GM18526 (cell line): ENCODE data around the gene TMEM163.

Source experiments
- POLR2A ChIP-seq: IDR thresholded peaks from 3 replicates; pipeline ENCODE4 v1.6.1; 2011; ENCODE audit not compliant: insufficient read length; ENCODE audit errors: extremely low read depth

TMEM163 gene

GRCh38 chr2:134490559-134490958 lies 228.2 kb downstream of the TMEM163 start:
- no peak for TF ChIP-seq POLR2A

GRCh38 chr2:134489732-134490384 lies 228.9 kb downstream of the TMEM163 start:
- no peak for TF ChIP-seq POLR2A

DNA sequence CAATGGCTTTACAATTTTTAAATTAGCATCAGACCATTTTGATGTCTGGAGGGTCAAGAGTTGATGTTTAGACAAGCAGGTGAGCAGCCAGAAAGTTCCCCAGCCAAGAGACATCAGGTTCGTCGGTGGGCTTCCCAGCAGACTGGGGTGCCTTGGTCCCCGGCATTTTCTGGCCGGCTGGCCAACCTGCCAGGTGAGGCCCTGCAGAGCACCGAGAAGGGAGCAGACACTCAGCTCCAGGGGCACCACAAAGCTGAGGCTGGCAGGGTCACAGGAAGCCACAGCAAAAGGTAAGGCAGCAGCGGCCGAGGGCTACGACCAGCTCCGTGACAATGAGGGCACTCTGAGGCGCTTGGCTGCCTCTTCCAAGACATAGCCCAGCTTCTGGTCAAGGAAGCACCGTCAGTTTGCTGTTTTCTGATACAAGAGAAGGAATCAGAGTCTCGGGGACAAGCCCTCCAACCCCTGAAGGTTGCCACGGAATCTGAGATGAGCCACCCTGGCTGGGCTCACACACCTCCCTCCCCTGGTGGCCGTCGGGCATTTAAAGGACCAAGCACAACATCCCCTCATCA lies 235.9 kb downstream of the TMEM163 start:
- no peak for TF ChIP-seq POLR2A

GRCh38 chr2:134482131-134482723 lies 236.6 kb downstream of the TMEM163 start:
- no peak for TF ChIP-seq POLR2A

- no peak for TF ChIP-seq POLR2A
Observed at GRCh38 chr2:134479696-134480330, 239.0 kb downstream of the TMEM163 start.

GRCh38 chr2:134470561-134471168 lies 248.1 kb downstream of the TMEM163 start:
- TF ChIP-seq POLR2A = no peak

- no peak for TF ChIP-seq POLR2A
Observed at GRCh38 chr2:134469516-134470115, 249.2 kb downstream of the TMEM163 start.

- no peak for TF ChIP-seq POLR2A
Observed at GRCh38 chr2:134468776-134469175, 250.0 kb downstream of the TMEM163 start.

DNA sequence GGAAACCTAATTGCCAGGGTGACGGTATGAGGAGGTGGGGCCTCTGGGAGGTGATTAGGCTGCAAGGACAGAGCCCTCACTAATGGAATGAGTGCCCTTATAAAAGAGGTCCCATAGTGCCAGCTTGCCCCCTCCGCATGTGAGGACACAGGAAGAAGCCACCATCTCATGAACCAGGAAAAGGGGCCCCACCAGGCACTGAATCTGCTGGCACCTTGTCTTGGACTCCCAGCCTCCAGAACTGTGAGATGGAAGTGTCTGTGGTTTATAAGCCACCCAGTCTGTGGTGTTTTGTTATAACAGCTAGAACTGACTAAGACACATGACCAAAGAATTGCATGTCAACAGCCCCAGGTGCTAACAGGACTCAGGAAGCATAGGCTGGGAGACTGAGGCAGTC lies 250.6 kb downstream of the TMEM163 start:
- no peak for TF ChIP-seq POLR2A

DNA sequence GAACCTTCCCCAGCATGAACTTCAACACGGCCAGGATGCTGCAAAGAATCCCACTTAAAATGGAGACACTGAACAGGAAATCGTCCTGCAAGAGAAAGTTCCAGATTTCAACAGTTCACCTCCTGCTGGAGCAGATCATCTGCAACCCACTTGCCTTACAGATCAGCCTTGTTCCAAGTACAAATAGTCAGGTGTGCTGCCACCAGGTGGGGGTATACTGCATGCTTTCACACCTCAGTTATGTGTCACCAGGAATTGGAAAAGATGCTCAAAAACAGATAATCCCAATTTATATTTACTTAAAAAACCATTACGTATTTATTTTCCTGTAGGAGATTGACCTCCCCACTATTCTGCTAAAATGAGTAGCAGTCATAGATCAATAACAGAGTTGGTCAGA lies 252.7 kb downstream of the TMEM163 start:
- TF ChIP-seq POLR2A = no peak

DNA sequence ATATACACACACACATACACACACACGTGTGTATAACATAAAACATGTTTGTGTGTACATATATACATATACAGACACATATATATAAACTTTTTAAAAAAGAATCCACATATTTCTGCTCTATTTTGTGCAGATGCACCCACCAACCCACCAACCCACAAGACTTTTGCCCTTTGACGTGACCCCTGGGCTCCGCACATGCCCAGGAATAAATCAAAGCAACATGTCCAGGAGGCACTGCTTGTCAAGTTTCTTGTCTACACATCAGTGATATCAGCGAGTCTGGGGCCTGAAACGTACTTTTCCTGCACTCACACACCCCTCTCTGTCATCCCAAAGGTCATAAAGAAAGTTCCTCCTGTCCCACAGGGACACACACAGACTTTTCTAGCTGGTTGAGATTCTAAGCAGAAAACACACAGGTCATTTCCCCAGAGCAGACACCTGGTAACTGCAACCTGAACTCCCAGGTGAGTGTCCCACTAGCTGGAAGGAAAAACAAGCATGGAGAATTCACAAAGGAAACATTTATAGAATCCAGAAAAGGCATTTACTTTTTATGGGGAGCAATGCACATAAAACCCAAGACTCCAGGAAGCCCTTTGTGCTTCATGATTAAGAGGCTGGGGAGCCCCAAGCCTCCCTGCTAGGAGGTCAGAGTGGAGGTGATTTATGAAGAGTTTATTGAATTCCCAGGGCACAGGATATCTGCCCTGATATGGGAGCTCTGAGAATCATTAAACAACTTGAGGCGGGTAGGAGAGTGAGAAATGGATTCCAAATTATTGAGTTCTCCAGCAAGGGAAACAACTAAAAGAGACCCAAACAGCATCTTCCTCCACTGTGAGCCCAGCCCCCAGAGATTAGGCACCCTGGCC lies 253.3 kb downstream of the TMEM163 start:
- no peak for TF ChIP-seq POLR2A

DNA sequence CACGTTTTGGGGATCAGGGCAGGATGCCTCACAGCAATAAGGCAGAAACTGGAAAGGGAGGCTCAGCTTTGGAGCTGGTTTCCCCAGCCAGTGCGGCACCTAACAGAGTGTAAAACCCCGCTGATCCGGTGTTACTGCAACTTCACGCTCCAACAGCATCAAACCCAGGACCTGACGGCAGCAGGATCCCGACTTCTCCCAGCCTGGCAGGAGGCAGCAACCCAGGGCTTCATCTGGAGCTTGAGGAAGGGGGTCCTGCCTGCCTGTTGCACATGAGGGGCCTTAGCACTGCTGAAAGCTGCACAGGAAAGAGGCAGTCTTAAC lies 255.1 kb downstream of the TMEM163 start:
- no peak for TF ChIP-seq POLR2A

DNA sequence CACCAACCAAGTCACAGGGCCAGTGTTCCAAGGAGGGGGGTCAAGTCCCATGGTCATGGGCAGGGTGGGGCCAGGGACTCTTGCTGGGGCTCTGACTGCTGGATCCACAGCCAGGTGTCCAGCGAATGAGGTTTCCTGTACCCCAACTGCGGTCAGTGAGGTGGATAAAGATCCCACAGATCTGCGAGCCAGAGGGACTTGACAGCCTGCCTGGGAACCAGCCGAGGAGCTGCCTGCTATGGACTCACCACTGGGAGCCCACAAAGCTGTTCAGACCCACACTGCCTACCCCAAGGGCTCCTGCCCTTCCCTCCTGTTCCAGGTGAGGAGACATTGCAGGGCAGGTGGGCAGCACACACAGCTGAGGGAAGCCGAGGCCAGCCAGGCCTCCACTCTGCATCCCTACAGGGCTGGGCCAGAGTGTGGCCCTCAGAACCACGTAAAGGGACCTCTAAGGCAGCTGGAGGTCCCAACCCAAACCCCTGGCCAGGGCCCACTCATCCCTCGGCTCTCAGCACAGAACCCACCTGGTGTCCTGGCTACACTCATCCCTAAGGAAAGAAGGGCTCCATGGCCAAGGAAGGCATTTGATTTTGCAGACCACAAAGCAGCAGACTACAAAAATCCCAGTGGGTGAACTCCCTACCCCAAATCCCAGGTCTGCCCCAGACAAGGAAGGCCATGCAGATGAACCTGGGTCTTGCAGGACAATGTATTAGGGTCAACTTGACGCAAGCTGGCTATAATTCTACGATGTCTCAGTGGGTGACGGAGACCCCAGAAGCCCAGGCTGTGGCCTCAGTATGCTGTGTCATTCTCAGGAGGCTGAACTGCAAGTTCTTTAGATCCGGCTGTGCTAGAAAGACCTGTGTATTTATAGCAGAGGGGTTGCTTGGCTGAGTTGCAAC lies 255.8 kb downstream of the TMEM163 start:
- TF ChIP-seq POLR2A = no peak

DNA sequence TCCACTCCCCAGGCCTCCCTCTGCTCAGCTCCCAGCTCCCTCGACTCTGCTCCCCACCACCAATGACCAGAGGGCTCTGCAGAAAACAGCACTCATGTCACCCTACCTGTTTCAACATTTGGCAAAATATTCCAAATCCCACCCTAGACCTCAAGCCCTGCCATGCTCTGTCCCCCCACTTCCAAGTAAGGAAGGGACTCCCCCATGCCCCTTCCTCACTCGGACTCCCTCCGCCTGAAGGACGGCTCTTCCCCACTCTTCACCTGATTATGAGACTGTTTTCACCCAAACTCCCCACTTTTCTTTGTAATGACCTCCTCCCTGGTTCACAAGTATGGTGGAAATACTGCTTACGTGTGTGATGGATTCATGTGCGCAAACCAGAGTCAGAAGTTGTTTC lies 256.5 kb downstream of the TMEM163 start:
- no peak for TF ChIP-seq POLR2A
